GM19099 (cell line): ENCODE data around the gene FFAR1.

Experiments used
- POLR2A ChIP-seq: IDR thresholded peaks from 3 replicates; pipeline ENCODE4 v1.6.1; 2011; ENCODE audit warnings: low read depth; ENCODE audit not compliant: insufficient read length; ENCODE audit errors: extremely low read depth

The FFAR1 gene

GRCh38 chr19:35363711-35364425, 16.2 kb downstream of the FFAR1 start:
- no peak for TF ChIP-seq POLR2A

DNA sequence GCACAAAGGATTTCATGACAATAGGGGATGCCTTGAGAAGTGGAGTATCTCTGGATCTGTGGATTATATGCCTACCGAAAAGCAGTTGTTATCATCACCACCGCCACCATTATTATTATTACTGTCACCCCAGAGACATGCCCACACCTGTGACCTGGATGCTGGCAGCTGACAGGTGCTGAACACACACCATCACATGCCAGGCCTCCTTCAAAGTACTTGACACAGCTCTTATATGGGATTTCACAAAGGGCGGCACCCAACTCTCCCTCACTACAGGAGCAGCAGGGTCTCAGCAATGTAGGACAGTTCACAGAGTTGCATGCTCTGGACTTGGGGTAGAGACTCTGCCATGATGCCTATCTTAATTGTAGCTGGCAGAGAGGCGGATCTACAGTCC, 17.6 kb downstream of the FFAR1 start:
- no peak for TF ChIP-seq POLR2A

- no peak for TF ChIP-seq POLR2A
These were observed 20.7 kb downstream of the FFAR1 start for GRCh38 chr19:35368378-35368777.

DNA sequence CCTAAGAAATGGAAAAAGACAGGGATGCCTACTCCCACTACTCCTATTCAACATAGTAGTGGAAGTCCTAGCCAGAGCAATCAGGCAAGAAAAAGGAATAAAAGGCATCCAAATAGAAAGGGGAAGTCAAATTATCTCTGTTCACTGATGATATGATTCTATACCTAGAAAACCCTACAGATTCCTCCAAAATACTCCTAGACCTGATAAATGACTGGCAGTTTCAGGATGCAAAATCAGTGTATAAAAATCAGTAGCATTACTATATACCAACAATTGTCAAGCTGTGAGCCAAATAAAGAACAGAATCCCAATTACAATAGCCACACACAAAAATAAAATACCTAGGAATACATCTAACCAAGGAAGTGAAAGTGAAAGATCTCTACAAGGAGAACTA, 21.8 kb downstream of the FFAR1 start:
- no peak for TF ChIP-seq POLR2A

DNA sequence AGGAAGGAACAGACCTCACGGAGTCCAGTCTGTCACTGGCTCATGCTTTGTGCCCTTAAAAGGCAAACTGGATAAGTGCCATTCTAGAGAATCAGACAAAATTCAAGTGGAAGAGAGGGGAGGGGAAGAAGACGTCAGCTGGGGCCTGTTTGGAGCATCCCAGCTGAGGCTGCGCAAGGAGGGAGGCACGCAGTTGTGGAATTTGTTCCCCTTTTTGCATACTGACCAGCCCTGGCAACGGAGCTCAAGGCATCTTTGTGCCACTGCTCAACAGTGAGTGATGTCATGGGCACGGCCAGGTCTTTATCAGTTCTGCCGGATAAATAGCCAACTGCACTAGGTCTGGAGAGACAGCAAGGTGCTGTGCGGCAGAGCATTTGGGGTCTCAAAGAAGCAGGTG, 23.0 kb downstream of the FFAR1 start, which contains the start of gene GPR42:
Gene GPR42 (plus strand): TSS at position 347 of the 400 bp plus-strand sequence. CDS start 292 bp downstream, outside the sequence.
- no peak for TF ChIP-seq POLR2A

DNA sequence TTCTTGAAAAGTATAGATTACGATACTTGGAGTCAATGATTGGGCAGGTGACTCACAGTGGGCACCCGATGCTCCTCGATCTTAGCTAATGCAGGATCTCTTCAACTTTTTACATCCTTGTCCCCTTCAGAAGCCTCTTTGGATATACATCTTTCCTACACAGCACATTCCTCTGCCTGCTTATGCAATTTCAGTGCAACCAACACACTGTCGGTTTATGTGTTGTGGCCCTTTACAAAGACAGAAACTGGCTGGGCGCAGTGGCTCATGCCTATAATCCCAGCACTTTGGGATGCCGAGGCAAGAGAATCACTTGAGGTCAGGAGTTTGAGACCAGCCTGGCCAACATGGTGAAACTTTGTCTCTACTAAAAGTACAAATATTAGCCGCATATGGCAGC, 25.8 kb downstream of the FFAR1 start:
- TF ChIP-seq POLR2A = no peak

DNA sequence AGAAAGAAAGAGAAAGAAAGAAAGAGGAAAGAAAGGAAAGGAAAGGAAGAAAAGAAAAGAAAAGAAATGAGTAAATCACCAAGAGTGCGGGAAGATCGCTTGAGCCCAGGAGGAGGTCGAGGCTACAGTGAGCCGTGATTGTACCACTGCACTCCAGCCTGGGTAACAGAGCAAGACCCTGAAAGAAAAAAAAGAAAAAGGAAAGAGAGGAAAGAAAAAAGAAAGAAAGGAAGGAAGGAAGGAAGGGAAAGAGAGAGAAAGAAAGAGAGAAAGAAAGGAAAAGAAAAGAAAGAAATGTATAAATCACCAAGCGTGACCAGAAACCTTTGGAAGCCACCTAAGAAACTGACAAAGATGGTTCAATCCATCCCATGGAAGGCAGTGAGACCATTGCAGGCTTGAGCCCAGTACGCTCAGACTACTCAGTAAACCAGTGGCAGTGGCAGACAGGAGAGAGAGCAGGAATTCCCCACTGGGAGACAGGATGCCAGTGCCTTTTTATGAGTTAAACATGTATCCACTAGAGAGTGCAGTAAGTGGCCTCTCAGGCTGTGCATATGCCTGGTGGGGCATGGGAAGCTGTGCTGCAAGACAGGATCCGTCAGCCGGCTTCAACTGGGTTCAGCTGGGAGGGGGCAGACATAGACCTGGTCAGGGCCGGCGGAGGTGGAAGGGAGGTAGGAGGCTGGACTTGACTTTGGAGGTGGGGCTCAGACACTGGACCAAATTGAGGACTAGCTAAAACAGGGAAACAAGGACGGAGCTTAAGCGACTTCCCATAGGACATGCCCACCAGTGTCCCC, 28.0 kb downstream of the FFAR1 start:
- TF ChIP-seq POLR2A = no peak

DNA sequence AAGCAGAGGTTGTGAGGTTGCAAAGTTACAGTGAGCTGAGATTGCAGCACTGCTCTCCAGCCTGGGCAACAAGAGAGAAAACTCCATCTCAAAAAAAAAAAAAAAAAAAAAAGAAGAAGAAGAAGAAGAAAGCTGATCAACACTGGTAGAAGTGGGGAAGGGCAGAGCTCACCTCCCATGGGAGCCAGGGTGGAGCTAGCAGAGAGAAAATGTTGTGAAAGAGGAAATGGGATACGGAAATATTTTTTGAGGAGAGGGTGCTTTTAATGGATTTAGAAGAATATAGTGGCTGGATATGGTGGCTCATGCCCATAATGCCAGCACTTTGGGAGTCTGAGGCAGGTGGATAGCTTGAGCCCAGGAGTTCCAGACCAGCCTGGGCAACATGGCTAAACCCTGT, 30.0 kb downstream of the FFAR1 start:
- no peak for TF ChIP-seq POLR2A

GRCh38 chr19:35378356-35378755, 30.7 kb downstream of the FFAR1 start:
- TF ChIP-seq POLR2A = no peak

GRCh38 chr19:35379992-35380391, 32.3 kb downstream of the FFAR1 start:
- no peak for TF ChIP-seq POLR2A

GRCh38 chr19:35380450-35381124, 32.9 kb downstream of the FFAR1 start:
- TF ChIP-seq POLR2A = no peak

DNA sequence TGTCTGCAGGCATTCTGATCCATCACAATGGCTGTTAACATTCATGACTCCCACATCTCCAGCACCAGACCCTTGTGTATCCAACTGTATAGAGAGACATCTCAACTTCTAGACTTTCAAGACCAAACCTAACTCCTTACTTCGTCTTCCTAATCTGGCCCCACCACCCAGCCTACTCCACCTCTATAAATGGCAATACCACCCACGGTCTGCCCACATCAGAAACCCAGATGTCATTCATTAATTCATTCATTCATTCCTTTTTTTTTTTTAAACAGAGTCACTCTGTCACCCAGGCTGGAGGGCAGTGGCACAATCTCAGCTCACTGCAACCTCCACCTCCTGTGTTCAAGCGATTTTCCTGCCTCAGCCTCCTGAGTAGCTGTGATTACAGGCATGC, 33.6 kb downstream of the FFAR1 start:
- no peak for TF ChIP-seq POLR2A

- no peak for TF ChIP-seq POLR2A
These were observed 34.2 kb downstream of the FFAR1 start for GRCh38 chr19:35381926-35382325.

- no peak for TF ChIP-seq POLR2A
These were observed 35.8 kb downstream of the FFAR1 start for GRCh38 chr19:35383536-35383935.

DNA sequence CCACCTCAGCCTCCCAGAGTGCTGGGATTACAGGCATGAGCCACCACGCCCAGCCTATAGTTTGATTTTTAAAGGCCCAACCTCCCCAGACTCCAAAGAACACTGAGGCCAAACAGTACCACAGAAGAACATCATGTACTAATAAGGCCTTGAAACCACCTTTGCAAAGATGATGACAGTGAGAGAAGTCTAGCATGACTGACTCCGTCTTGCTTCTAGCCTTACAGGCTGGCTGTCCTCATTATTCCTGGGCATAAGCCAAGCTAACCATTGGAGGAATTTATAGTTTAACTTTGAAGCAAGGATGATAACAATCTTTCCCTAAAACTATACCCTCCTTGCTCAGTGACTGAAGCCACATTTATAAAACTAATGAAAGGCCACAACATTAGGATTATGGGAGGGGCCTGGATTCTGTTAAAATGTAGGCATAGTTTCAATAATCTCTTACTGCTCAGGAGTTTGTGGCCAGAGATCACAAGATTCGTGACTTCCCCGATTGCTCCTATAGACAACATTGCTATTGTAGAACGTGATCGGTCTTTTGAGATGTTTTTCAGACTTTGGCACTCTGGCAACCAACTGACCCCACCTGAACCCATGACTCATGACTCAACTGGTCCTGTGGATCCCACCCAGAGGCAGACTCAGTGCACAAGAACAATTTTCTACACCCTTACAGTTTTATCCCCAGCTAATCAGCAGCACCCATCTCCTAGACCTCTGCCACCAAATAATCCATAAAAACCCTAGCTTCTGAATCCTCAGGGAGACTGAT, 40.8 kb downstream of the FFAR1 start:
- no peak for TF ChIP-seq POLR2A
